NCI-H748 treated with DMSO at 0.1 percent for 48 hours (cell line): Measurements from ENCODE around the gene JAK2.
"Not testable (repeated sequence)": the region's sequence is repeated elsewhere in the genome, so short reads cannot be mapped to it uniquely, and the experiment has no call there.

Source experiments
- DNase-seq: peaks from one replicate; lab custom pipeline; 2025; lab: John Stamatoyannopoulos, UW

JAK2 gene

GRCh38 chr9:4980086-4980727 lies 4.9 kb upstream of the JAK2 start:
- no peak for DNase-seq

- no peak for DNase-seq
These were observed 2.2 kb upstream of the JAK2 start for GRCh38 chr9:4982721-4983482.

- DNase-seq = no peak
These were observed 1.4 kb upstream of the JAK2 start for GRCh38 chr9:4983601-4984165.

GRCh38 chr9:4984171-4984620 lies 876 bp upstream of the JAK2 start:
- DNase-seq = no peak

- DNase-seq = peak; percentile 27
These were observed 554 bp downstream of the JAK2 start for GRCh38 chr9:4985386-4986266.

GRCh38 chr9:4986296-4986695 lies 1.2 kb downstream of the JAK2 start:
- DNase-seq = no peak

- no peak for DNase-seq
These were observed 1.7 kb downstream of the JAK2 start for GRCh38 chr9:4986783-4987182.

- peak; percentile 80 for DNase-seq
These were observed 2.9 kb downstream of the JAK2 start for GRCh38 chr9:4987961-4988421.

GRCh38 chr9:4992872-4993271 lies 7.8 kb downstream of the JAK2 start:
- no peak for DNase-seq

GRCh38 chr9:4994166-4994890 lies 9.3 kb downstream of the JAK2 start:
- no peak for DNase-seq

- DNase-seq = no peak
These were observed 12.1 kb downstream of the JAK2 start for GRCh38 chr9:4997196-4997595.

- no peak for DNase-seq
These were observed 12.6 kb downstream of the JAK2 start for GRCh38 chr9:4997631-4998030.

GRCh38 chr9:5002811-5003210 lies 17.7 kb downstream of the JAK2 start:
- DNase-seq = no peak

- DNase-seq = no peak
These were observed 19.4 kb downstream of the JAK2 start for GRCh38 chr9:5004481-5004880.

- no peak for DNase-seq
These were observed 23.1 kb downstream of the JAK2 start for GRCh38 chr9:5008202-5008601.

GRCh38 chr9:5013374-5013773 lies 28.3 kb downstream of the JAK2 start:
- DNase-seq = no peak

- DNase-seq = no peak
These were observed 30.9 kb downstream of the JAK2 start for GRCh38 chr9:5015934-5016333.

GRCh38 chr9:5025416-5025815 lies 40.3 kb downstream of the JAK2 start:
- DNase-seq = no peak

- DNase-seq = not testable (repeated sequence)
These were observed 46.9 kb downstream of the JAK2 start for GRCh38 chr9:5031941-5032340.

- DNase-seq = no peak
These were observed 55.8 kb downstream of the JAK2 start for GRCh38 chr9:5040730-5041389.
